GM12878 (cell line): ENCODE measurements around the gene ZDHHC7. TPM values are rescaled to one million over a fixed set of nuclear protein-coding genes. Genes with fewer than 3 reads are reported as not detected.

ENCODE experiments used
- ATAC-seq: fragments of 200-7000 bp; cut with Tn5 transposase; 3 replicates; pipeline ENCODE4 v1.9.1; 2020; ENCODE audit warnings: mild to moderate bottlenecking, moderate library complexity
- BruUV-seq: library from RNA; stranded (reverse); fragments of 400-500 nt; replicated peaks from 2 replicates; lab custom pipeline; 2021; lab: Mats Ljungman, UMichigan
- CTCF ChIA-PET: fragments of 300-600 bp; sonication (Branson Sonifier 250); formaldehyde crosslinking; extraction: SDS; loops from one replicate; lab custom pipeline; 2021; ENCODE audit warnings: inconsistent platforms; lab: Yijun Ruan, JAX
- POLR2A ChIA-PET: fragments of 350-600 bp; formaldehyde crosslinking; extraction: SDS; loops from one replicate; lab custom pipeline; 2021; ENCODE audit warnings: inconsistent platforms; lab: Charles Lee
- RAD21 ChIA-PET: fragments of 300-600 bp; sonication (Branson Sonifier 250); formaldehyde crosslinking; loops from one replicate; lab custom pipeline; 2023; ENCODE audit warnings: antibody characterized with exemption; ENCODE audit not compliant: unreplicated experiment; lab: Charles Lee
- SMC1A ChIA-PET: fragments of 300-600 bp; sonication (Branson Sonifier 250); formaldehyde crosslinking; loops from one replicate; lab custom pipeline; 2023; ENCODE audit not compliant: unreplicated experiment, uncharacterized antibody; lab: Charles Lee
- DNase-seq: peaks from one replicate; pipeline ENCODE4 v3.0.0-alpha.2; 2011; ENCODE audit warnings: low read depth, low spot score
- FAIRE-seq: peaks from 3 replicates; lab custom pipeline; 2011; peaks lifted over from hg19 to GRCh38; lab: Jason Lieb, UNC
- H2AFZ ChIP-seq: 2 replicates; pipeline ENCODE4 v1.6.0; 2011; ENCODE audit warnings: low read depth, low read length, control low read depth; ENCODE audit not compliant: control insufficient read depth
- H3K27ac ChIP-seq: 2 replicates; pipeline ENCODE4 v1.5.1; 2011; ENCODE audit warnings: control low read depth; ENCODE audit not compliant: control insufficient read depth, insufficient read depth
- H3K27me3 ChIP-seq, 2 experiments: replicated peaks in 1 of 2; 2 replicates each; pipeline versions ENCODE4 v1.6.0 to v1.6.1; 2011; ENCODE audit warnings: low read length in 1 of 2; ENCODE audit not compliant: control insufficient read depth in 2 of 2, insufficient read depth in 2 of 2
- H3K36me3 ChIP-seq, 2 experiments: 2 replicates each; pipeline ENCODE4 v1.5.1; 2011; ENCODE audit warnings: low read length in 1 of 2; ENCODE audit not compliant: control insufficient read depth in 2 of 2, insufficient read depth in 2 of 2
- H3K4me1 ChIP-seq: 2 replicates; pipeline ENCODE4 v1.6.1; 2011; ENCODE audit warnings: mild to moderate bottlenecking, low read length, moderate library complexity, mixed read lengths; ENCODE audit not compliant: control insufficient read depth, insufficient read depth
- H3K4me2 ChIP-seq: 2 replicates; pipeline ENCODE4 v1.6.0; 2011; ENCODE audit warnings: control low read depth; ENCODE audit not compliant: control insufficient read depth, insufficient read depth
- H3K4me3 ChIP-seq: fragments of 200-600 bp; sonication (generic); 2 replicates; pipeline ENCODE4 v1.5.1; 2016
- H3K79me2 ChIP-seq: 2 replicates; pipeline ENCODE4 v1.6.0; 2011; ENCODE audit warnings: low read length; ENCODE audit not compliant: control insufficient read depth, insufficient read depth
- H3K9ac ChIP-seq: 2 replicates; pipeline ENCODE4 v1.8.0; 2011; ENCODE audit warnings: low read length, control low read depth, mixed read lengths; ENCODE audit not compliant: control insufficient read depth, insufficient read depth
- H3K9me3 ChIP-seq: replicated peaks from 3 replicates; pipeline ENCODE4 v1.5.1; 2011; ENCODE audit warnings: mild to moderate bottlenecking, low read length; ENCODE audit not compliant: control insufficient read depth, insufficient read depth
- H4K20me1 ChIP-seq: 2 replicates; pipeline ENCODE4 v1.6.0; 2011; ENCODE audit not compliant: control insufficient read depth, insufficient read depth
- BRCA1 ChIP-seq: IDR thresholded peaks from 2 replicates; pipeline ENCODE4 v1.6.1; 2011; ENCODE audit warnings: low read depth, low read length, improper control_type of control experiment
- CBX5 ChIP-seq: sonication (generic); IDR thresholded peaks from 2 replicates; pipeline ENCODE4 v1.6.1; 2016; ENCODE audit warnings: low read depth, moderate library complexity, mild to moderate bottlenecking, inconsistent platforms
- MEF2A ChIP-seq: IDR thresholded peaks from 2 replicates; pipeline ENCODE4 v1.6.1; 2011; ENCODE audit warnings: low read depth, mild to moderate bottlenecking, low read length, moderate library complexity; ENCODE audit not compliant: insufficient read depth
- MTA3 ChIP-seq: IDR thresholded peaks from 2 replicates; pipeline ENCODE4 v1.6.1; 2012; ENCODE audit warnings: low read length, inconsistent platforms, borderline replicate concordance
- MXI1 ChIP-seq: fragments of 150-350 bp; IDR thresholded peaks from 2 replicates; pipeline ENCODE4 v1.6.1; 2011; ENCODE audit warnings: low read depth, mild to moderate bottlenecking, inconsistent platforms, low read length, improper control_type of control experiment
- NFIC ChIP-seq: IDR thresholded peaks from 2 replicates; pipeline ENCODE4 v1.6.1; 2012; ENCODE audit warnings: low read depth, mild to moderate bottlenecking, inconsistent platforms, low read length, moderate library complexity
- PML ChIP-seq: IDR thresholded peaks from 2 replicates; pipeline ENCODE4 v1.6.1; 2012; ENCODE audit warnings: low read length, inconsistent platforms
- WGBS: methylation state at CpG from one replicate; pipeline ENCODE4 v1.1.6; 2016; ENCODE audit warnings: low lambda C conversion rate; ENCODE audit not compliant: insufficient replicate concordance, insufficient coverage; ENCODE audit errors: missing lambda C conversion rate; 5-methylcytosine and 5-hydroxymethylcytosine counted together
- in situ Hi-C: fragments of 300-500 bp; cut with MboI; formaldehyde crosslinking; loops from 9 replicates; pipeline ENCODE4 v1.14.3; 2018; ENCODE audit warnings: mixed read lengths
- intact Hi-C: fragments of 100-400 bp; cut with micrococcal nuclease; formaldehyde crosslinking; loops from one replicate; pipeline ENCODE4 v1.14.2; 2022; ENCODE audit not compliant: unreplicated experiment
- polyA plus RNA-seq, 11 experiments: library from polyadenylated mRNA; depleted of rRNA in 4 of 11; unstranded in 6 of 11; stranded (reverse) in 5 of 11; fragments of >200 nt; fragmentation: Nextera tagmentation in 4 of 11; fragmentation: Illumina TruSeq in 1 of 11; extraction: Ambion mirVana in 4 of 11; extraction: Trizol in 1 of 11; gene quantifications; 1 replicate in 1 of 11; 2 replicates in 10 of 11; pipeline versions ENCODE4 v1.2.1 to v1.2.3, GENCODE V29; 2011 to 2016; ENCODE audit warnings: inconsistent platforms in 2 of 11, missing spikeins in 2 of 11, low read depth in 1 of 11
- total RNA-seq, 4 experiments: library from RNA; depleted of rRNA in 3 of 4; stranded (reverse); fragments of >200 nt in 3 of 4; fragmentation: Illumina TruSeq in 1 of 4; extraction: Trizol in 1 of 4; gene quantifications; 2 replicates each; pipeline versions ENCODE4 v1.2.1 to v1.2.3, GENCODE V29; 2013 to 2021
- TF ChIP-seq, protein P1 (sequence below): fragments of 450-650 bp; IDR thresholded peaks from 2 replicates; pipeline ENCODE4 v1.6.1; 2018; ENCODE audit warnings: mild to moderate bottlenecking, low read depth, moderate library complexity; ENCODE audit not compliant: partially characterized antibody
- TF ChIP-seq, protein P2 (sequence below): fragments of 150-350 bp; IDR thresholded peaks from 2 replicates; pipeline ENCODE4 v1.6.1; 2014; ENCODE audit warnings: mild to moderate bottlenecking, low read depth, low read length

ZDHHC7 gene
- total and polyA plus RNA-seq, 10 of the 15 experiments (the other 5 are each of a cell fraction or from before 2014, with no cell fraction given) = 0.87 to 26.0 (median 20.0) TPM

DNA sequence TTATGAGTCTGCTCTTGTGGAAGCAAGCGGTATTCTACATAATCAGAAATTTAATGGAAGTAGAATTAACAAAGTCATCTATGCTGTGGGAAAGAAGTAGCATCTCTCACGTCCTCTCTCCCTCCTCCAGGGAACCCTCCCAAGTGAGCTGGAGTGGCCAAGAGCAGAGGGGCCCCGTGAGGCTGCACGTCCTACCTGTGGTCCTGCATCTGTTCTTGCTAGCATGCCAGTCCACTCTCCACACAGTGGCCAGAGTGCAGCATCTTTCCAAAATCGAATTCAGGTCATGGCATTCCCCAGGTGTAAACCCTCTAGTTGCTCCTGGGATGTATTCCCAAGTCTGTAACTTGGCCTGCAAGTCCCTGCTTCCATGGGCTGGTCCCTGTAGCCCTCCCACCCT lies 26.4 kb upstream of the ZDHHC7 start (continued):
- TF ChIP-seq, protein P1, sequence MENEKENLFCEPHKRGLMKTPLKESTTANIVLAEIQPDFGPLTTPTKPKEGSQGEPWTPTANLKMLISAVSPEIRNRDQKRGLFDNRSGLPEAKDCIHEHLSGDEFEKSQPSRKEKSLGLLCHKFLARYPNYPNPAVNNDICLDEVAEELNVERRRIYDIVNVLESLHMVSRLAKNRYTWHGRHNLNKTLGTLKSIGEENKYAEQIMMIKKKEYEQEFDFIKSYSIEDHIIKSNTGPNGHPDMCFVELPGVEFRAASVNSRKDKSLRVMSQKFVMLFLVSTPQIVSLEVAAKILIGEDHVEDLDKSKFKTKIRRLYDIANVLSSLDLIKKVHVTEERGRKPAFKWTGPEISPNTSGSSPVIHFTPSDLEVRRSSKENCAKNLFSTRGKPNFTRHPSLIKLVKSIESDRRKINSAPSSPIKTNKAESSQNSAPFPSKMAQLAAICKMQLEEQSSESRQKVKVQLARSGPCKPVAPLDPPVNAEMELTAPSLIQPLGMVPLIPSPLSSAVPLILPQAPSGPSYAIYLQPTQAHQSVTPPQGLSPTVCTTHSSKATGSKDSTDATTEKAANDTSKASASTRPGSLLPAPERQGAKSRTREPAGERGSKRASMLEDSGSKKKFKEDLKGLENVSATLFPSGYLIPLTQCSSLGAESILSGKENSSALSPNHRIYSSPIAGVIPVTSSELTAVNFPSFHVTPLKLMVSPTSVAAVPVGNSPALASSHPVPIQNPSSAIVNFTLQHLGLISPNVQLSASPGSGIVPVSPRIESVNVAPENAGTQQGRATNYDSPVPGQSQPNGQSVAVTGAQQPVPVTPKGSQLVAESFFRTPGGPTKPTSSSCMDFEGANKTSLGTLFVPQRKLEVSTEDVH = no peak
- TF ChIP-seq PML = no peak
- TF ChIP-seq MXI1 = no peak

DNA sequence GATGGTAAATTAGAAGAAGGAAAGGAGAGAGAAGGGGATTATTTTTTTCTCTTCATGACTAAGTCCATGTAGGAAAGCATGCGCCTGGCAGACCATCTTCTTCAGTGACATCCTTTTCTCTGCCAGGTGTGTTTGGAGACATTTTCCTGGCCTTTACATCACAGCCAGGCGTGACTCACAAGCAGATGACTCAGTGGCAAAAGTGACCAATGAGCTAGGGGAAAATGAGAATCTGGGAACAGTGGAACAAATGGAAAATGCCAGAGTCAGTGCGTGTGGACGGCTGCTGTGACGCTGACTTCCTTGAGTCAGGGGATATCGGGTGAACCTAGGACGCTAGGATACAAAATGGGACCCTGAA lies 25.7 kb upstream of the ZDHHC7 start:
- H3K9me3 ChIP-seq = no peaks in the 10 kb centered on the region
- intact Hi-C loops (no loop called here), in situ Hi-C loops (no loop called here)
- ChIA-PET CTCF (no interaction called here), POLR2A (no interaction called here), SMC1A (no interaction called here), RAD21 (no interaction called here)
- no peak overlapping the region for H3K4me2 ChIP-seq
- no peak overlapping the region for H2AFZ ChIP-seq
- no TSS peak for BruUV-seq
- FAIRE-seq (no peak), ATAC-seq (no peak), DNase-seq (no peak)
- no peaks in the 10 kb centered on the region; a peak in 1 of 4 replicates for H3K36me3 ChIP-seq
- no peak overlapping the region for H3K9ac ChIP-seq
- no peaks in the 10 kb centered on the region for H3K27me3 ChIP-seq
- H3K4me3 ChIP-seq = no peak overlapping the region
- no peak for TF ChIP-seq MEF2A
- TF ChIP-seq, protein P2, sequence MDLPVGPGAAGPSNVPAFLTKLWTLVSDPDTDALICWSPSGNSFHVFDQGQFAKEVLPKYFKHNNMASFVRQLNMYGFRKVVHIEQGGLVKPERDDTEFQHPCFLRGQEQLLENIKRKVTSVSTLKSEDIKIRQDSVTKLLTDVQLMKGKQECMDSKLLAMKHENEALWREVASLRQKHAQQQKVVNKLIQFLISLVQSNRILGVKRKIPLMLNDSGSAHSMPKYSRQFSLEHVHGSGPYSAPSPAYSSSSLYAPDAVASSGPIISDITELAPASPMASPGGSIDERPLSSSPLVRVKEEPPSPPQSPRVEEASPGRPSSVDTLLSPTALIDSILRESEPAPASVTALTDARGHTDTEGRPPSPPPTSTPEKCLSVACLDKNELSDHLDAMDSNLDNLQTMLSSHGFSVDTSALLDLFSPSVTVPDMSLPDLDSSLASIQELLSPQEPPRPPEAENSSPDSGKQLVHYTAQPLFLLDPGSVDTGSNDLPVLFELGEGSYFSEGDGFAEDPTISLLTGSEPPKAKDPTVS = no peak
- TF ChIP-seq MTA3 = no peak
- TF ChIP-seq BRCA1 = no peak
- no peak for TF ChIP-seq CBX5
- TF ChIP-seq NFIC = no peak
- no peaks in the 10 kb centered on the region for H4K20me1 ChIP-seq
- no peaks in the 10 kb centered on the region for H3K4me1 ChIP-seq
- H3K27ac ChIP-seq = no peak overlapping the region
- 62% methylated on average over 7 of the region's 7 CpGs for WGBS
- H3K79me2 ChIP-seq = no peaks in the 10 kb centered on the region
